HEK293T (cell line): ENCODE results near the gene DNAH10.

Experiments used
- BHLHE40 ChIP-seq: fragments of 450-650 bp; IDR thresholded peaks from 2 replicates; pipeline ENCODE4 v1.6.1; 2016; ENCODE audit warnings: mild to moderate bottlenecking, moderate library complexity, borderline replicate concordance
- ELF4 ChIP-seq: fragments of 450-650 bp; IDR thresholded peaks from 2 replicates; pipeline ENCODE4 v1.6.1; 2017; ENCODE audit warnings: antibody characterized with exemption
- FOXA1 ChIP-seq: fragments of 450-650 bp; IDR thresholded peaks from 2 replicates; pipeline ENCODE4 v1.6.1; 2016; ENCODE audit warnings: mild to moderate bottlenecking
- FOXK2 ChIP-seq: fragments of 450-650 bp; IDR thresholded peaks from 2 replicates; pipeline ENCODE4 v1.6.1; 2016; ENCODE audit warnings: mild to moderate bottlenecking
- FOXM1 ChIP-seq: fragments of 450-650 bp; IDR thresholded peaks from 2 replicates; pipeline ENCODE4 v1.6.1; 2017; ENCODE audit warnings: mild to moderate bottlenecking, borderline replicate concordance
- LEF1 ChIP-seq: fragments of 450-650 bp; IDR thresholded peaks from 2 replicates; pipeline ENCODE4 v1.6.1; 2017; ENCODE audit warnings: mild to moderate bottlenecking, borderline replicate concordance
- NFRKB ChIP-seq: fragments of 450-650 bp; IDR thresholded peaks from 2 replicates; pipeline ENCODE4 v1.6.1; 2016; ENCODE audit warnings: mild to moderate bottlenecking, moderate library complexity
- PKNOX1 ChIP-seq: fragments of 450-650 bp; IDR thresholded peaks from 2 replicates; pipeline ENCODE4 v1.6.1; 2016
- SP1 ChIP-seq: fragments of 450-650 bp; IDR thresholded peaks from 2 replicates; pipeline ENCODE4 v1.6.1; 2017
- SUZ12 ChIP-seq: fragments of 450-650 bp; IDR thresholded peaks from 2 replicates; pipeline ENCODE4 v1.6.1; 2016; ENCODE audit warnings: mild to moderate bottlenecking
- TARDBP ChIP-seq: fragments of 450-650 bp; IDR thresholded peaks from 2 replicates; pipeline ENCODE4 v1.6.1; 2016
- ZNF384 ChIP-seq: fragments of 450-650 bp; IDR thresholded peaks from 2 replicates; pipeline ENCODE4 v1.6.1; 2016

DNA sequence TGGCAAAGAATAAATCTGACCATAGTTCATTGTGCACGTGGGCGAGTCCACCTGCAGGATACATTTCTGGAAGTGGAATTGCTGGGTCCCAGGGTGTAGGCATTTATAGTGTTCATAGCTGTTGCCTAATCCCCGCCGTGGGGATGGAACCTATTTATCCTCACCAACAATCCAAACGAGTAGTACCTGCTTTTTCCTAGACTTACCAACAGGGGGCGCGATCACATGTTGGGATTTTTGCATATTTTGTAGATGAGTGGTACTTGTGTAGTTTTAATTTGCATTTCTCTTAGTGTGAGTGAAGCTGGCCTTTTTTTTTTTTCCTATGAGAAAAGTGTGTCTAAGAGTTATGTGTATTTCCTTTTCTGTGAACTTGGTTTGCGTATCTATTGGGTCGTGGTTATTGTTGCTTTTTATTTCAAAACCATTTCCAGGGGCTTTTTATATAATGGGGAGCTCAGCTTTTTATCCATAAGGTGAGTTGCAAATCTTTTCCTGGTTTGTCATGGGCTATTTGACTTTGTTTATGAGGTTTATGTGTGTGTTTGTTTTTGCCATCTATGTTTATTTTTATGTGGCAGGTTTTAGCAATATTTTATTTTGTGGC is 143.3 kb downstream of the DNAH10 start:
- TF ChIP-seq BHLHE40 = no peak
- TF ChIP-seq FOXA1 = no peak
- no peak for TF ChIP-seq TARDBP
- no peak for TF ChIP-seq ELF4
- no peak for TF ChIP-seq SP1
- no peak for TF ChIP-seq NFRKB
- no peak for TF ChIP-seq FOXM1
- no peak for TF ChIP-seq ZNF384
- no peak for TF ChIP-seq FOXK2
- no peak for TF ChIP-seq PKNOX1
- TF ChIP-seq SUZ12 = no peak
- no peak for TF ChIP-seq LEF1
